Activated CD4-positive, alpha-beta T cell treated with anti-CD3 and anti-CD28 coated beads, Interleukin-2, amount 50 U/mL, for 16 hours (primary cell): ENCODE measurements around the gene SPAG8.

ENCODE experiments used
- DNase-seq: peaks from one replicate; pipeline ENCODE4 v3.0.0-alpha.2; 2020

Gene SPAG8

DNA sequence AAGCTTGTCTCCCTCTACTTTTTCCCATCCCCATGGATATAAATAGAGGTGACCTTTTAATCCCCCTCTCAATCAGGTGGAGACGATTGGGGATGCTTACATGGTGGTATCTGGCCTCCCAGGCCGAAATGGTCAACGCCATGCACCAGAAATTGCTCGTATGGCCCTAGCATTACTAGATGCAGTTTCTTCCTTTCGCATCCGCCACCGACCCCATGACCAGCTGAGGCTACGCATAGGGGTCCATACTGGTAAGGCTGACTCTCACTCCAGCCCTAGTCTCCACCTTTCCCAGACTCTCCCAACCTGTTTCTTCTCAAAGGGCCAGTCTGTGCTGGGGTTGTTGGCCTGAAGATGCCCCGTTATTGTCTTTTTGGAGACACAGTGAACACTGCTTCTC is 3.6 kb downstream of the SPAG8 start:
- DNase-seq = no peak

DNA sequence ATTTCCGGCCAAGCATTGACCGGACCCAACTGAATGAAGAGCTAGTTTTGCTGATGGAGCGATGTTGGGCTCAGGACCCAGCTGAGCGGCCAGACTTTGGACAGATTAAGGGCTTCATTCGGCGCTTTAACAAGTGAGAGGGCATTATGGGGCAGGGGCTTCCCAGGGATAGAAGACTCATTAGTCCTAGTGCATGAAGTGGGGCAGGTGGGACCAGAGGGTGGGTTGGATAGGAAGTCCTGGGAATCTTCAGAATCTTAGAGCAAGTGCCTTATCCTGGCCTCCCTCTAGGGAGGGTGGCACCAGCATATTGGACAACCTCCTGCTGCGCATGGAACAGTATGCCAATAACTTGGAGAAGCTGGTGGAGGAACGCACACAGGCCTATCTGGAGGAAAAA is 6.0 kb downstream of the SPAG8 start:
- DNase-seq = no peak

DNA sequence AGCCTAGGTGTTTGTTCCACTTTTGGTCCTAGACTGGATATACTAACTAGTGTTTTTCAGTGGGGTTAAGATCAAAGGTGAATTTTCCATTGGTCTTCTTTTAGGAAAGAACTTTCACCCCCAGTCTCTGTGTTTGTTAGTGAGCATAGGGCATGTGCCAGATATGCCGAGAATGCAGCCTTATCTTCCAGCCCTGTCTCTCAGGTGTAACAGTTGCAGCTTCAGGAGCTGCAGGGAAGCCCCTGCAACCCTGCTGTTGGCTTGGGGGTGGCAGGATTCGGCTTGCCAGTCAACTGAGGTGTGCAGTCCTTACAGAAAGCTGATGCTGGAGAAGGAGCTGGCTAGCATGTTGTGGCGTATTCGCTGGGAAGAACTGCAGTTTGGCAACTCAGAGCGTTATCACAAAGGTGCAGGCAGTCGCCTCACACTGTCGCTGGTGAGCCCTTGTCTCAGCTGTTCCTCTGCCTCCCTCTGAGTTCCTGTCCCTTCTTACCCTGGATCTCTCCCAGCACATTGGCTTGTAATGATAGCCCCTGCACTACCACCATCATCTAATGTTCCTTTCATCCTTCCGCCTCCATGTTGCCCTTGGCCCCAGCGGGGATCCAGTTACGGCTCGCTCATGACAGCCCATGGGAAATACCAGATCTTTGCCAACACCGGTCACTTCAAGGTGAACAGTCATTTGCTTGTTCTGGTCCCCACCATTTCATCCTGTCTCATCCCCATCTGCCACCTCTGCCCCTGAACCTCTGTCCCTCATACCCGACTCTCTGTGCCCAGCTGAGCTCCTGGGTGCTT is 10.5 kb downstream of the SPAG8 start:
- DNase-seq = no peak

DNA sequence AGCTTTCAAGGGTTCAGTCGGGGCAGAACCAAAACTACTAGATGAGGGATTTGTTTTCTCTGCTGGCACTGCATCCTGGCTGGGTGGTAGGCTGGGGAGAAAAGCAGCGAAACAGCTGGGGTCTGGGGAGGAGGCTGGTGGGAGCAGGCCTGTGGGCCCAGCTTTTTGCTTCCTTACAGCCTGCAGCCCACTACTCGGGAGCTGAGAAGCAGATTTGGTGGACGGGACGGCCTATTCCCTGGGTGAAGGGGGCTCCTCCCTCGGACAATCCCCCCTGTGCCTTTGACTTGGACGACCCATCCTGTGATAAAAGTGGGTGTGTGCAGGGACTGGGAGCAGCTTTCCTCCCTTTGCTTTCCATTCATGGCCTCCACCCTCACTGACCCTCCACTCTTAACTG is 11.5 kb downstream of the SPAG8 start:
- DNase-seq = no peak

DNA sequence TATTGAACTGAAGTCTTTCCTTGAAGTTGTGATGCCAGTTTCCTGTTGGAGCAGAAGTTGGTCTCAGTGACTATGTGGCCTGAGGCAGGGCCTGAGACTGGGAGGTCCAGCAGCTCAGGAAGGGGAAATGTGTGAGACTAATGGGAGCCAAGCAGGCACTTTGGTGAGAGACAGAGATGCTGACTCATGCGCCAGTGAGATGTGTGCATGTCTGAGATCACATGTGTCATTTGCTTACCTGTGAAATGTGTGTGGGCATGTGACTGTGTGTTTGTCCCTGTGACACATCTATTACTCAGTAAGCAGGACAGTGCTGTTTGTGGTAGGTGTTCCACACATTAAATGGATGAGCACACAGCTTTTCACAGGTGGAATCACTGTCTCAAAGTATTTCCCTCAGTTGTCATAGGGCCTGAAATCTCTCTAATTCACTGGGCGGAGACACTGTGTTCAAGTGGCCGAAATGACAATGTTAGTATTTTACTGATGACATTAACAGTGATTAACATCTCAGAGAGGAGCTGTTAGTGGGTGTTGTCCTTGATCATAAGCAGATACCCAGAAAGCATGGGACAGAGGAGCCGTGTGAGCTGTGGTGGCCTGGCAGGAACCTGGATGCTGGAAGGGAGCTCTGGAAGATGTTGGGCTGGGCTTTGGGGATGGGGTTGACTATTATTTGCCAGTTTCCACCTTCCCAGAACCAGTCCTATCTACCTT is 13.2 kb downstream of the SPAG8 start:
- peak; percentile 56 for DNase-seq

DNA sequence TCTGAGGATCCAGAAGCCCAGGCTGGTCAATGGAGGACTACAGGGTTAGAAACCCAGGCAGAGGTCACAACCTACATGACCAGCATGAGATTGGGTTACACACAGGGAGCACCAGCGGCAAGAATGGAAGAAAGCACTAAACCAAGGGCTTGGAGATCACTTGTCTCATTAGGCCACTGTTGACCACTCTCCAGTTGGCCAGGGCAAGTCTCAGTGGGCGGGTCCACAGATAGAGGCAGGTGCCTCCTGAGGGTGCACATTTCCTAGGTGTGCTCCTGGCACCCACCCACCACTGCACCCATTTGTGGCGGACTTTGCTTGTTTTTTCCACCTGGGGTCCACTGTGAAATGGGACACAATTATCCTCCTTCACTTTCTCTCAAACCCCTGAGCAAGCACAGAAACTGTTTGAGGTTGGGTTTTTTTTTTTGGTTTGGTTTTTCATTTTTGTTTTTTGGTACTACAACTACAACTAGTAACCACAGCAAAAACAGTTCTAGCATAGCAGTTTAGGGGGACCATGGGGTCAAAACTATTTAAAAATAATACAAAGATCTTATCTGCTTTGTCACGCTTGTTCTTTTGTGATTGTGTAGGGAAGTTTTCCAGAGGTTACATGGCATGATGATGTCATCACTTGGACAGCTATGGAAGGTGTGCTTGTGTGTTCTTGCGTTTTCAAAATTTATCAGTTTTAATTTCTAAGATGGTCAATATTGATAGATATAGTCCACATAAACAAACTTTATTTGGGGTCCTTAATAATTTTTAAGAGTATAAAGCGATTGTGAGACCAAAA is 14.6 kb downstream of the SPAG8 start:
- no peak for DNase-seq

DNA sequence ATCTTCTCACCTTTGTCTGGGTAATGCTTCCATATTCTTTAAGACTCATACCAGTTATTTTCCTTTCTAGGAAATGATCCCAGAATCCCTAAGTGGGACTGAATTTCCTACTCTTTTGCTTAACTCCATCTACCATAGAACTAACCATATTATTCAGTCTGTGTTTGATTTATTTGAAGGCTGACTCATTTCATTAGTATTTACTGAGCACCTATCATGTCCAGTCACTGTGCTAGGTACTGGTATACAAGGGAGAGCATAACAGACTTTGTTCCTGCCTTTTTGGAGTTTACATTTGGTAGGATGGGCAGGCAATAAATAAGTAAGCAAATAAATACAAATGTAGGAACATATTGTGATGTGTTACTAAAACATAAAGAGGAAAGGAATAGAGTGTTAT is 16.4 kb downstream of the SPAG8 start:
- no peak for DNase-seq

DNA sequence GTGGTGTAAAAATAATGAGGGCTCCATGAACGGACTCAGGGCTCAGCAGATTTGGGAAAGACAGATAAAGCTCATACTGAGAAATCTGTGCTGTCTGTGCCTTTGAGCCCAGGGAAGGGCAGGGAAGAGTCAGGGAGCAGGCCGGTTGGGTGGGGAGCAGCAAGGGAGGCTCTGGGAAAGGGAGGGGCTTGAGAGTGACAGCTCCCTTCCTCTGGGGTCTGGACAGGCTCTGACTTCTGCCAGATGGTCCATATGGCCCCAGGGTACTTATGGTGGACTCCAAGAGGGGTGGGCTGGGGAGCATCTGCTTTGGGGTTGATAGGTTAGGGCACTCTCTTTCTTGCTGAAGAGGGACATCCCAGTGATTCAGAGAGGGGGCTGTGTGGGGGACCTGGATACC is 18.6 kb downstream of the SPAG8 start:
- no peak for DNase-seq

DNA sequence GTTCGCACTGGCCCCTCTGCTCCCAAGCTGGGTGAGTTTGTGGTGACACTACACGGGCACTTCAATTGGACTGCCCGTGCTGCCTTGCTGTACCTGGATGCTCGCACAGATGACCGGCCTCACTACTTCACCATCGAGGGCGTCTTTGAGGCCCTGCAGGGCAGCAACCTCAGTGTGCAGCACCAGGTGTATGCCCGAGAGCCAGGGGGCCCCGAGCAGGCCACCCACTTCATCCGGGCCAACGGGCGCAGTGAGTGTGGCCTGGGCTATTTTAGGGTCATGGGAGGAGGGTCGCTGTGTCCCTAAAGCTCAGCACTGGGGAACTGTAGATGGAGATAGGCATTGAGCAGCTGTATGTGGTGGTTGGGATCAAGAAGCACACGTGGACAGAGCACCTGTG is 19.2 kb downstream of the SPAG8 start:
- DNase-seq = no peak

DNA sequence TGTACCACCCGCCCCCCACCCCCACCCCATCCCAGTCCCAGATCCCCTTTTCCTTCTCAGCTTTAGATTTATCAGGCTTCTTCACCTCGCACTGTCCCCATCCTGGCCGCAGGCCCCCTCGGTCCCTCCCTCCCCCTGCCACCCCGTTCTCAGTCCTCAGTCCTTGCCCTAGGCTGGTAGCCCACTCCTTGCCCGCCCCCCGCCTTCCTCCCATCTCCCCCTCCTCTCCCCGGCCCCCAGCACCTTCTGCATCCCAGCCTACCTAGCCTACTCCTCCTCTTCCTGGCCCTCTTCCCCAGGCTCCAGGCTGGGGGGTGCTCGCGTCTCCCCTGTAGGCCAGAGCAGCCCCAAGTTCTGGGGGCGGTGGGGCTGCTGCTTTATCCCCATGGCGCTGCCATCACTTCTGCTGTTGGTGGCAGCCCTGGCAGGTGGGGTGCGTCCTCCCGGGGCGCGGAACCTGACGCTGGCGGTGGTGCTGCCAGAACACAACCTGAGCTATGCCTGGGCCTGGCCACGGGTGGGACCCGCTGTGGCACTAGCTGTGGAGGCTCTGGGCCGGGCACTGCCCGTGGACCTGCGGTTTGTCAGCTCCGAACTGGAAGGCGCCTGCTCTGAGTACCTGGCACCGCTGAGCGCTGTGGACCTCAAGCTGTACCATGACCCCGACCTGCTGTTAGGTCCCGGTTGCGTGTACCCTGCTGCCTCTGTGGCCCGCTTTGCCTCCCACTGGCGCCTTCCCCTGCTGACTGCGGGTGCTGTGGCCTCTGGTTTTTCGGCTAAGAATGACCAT is 19.8 kb downstream of the SPAG8 start:
- no peak for DNase-seq

DNA sequence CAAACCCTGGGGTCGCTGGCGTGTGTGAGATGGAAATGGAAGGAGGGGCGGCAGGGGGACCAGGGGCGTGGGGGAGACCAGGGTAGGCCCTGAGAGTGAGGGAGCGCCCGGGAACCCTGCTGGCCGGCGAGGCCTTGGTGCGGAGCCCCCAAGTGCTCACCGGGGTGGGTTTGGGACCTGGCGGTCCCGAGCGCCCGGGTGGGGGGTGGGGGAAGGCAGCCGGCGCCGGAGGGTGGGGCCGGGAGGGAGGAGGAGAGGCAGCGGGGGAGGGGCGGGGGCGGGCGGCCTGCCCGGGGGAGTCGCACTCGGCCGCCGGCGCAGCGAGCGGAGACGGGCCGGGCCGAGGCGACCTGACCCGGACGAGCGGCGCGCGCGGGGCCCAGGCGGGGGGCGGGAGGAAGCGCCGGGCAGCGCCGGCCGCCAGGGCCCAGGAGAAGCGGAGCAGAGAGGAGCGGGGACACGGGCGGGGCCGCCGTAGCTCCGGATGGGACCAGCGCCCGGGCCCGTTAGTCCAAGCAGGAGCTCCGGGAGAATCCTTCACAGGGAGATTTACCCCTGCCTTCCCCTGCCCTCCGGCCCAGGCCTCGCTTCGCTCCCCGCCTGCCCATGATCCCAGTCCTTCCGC is 20.7 kb downstream of the SPAG8 start, which contains the start of gene NPR2:
TSS of gene NPR2 (plus strand) at position 295 of the 625 bp plus-strand sequence. CDS start 818 bp downstream, outside the sequence.
- no peak for DNase-seq

DNA sequence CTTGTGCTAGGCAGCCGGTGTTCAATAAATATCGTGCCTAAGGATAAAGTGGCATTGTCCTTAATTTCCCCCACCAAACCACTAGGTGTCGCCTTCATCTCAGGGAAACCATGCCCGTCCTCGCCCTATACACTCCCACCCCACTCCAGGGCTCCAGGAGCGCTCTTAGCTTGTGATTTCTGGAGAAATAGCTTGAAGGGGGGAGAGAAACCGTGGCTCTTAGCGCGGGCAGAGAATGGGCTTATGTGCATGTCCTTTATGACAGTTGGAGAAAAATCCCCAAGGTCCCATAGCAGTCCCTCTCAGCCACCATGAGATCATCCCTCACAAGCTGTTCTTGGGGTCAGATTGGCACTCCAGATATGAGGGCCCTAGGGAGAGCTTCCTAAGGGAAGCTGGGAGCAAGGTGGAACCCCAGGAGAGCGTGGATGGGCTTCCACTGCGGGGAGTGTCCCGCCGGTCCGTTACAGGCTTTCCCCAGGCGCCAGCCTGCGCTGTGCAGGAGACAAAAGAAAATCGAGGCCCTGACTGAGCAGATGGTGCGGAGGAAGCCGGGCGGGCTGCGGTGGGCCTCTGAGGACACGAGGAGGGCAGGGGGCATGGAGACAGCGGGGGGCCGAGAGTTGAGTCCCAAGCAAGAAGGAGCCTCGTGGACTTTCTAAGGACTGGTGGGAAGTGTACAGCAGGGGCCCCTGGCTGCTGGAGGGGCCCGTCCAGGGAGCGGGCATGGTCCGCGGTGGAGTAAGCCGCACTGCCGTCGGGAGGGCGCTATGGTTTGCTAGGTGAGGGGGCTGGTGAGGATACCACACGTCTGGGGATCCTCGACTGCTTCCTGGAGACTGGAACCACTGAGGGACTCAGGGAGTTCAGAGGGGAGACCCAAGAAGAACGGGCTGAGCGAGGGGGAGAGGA is 21.4 kb downstream of the SPAG8 start:
- DNase-seq = peak; percentile 66

DNA sequence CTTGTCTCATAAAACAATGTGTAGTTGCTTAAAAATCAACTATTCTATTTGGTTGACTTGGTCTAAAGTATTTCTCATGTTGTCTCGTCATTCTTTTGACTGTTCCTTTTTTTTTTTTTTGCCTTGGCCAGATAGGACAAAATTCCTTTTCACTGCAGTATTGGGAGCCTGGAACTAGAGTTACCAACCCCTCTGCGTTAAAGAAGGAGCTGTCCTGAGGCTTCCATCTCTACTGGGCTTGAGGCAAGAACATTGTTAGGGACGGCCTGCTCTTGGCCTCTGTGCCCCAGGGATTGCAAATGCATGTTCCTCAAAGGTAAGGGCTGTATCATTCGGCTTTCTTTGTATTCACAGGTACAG is 22.1 kb downstream of the SPAG8 start:
- DNase-seq = no peak

DNA sequence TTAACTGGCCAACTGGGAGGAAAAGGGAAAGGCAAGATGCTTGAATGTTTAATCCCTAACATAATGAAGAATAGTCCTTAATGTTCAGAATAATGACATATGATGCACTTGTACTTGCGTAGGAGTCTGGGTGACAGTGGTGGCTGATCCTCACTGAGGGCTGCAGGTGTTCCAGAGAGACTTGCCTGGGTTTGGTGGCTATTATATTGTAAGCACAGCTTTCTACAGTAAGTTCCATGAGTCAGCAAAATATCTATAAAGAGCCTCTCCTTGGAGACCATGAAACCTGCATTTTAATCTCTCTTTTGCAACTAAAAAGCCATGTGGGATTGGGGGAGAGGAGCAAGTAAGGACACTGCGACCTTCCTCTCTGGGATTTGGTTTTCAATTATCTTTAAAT is 22.5 kb downstream of the SPAG8 start:
- DNase-seq = no peak

DNA sequence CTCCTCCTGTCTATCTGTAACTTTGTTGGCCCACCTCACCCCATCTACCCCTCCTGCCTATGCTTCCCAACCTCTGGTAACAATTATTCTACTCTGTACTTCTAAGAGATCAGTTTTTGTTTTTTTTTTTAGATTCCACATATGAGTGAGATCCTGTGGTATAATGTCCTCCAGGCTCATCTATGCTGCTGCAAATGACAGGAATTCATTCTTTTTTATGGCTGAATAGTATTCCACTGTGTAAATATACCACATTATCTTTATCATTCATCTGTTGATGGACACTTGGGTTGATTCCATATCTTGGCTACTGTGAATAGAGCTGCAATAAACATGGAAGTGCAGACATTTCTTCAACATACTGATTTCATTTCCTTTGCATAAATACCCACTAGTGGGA is 28.6 kb downstream of the SPAG8 start:
- no peak for DNase-seq

DNA sequence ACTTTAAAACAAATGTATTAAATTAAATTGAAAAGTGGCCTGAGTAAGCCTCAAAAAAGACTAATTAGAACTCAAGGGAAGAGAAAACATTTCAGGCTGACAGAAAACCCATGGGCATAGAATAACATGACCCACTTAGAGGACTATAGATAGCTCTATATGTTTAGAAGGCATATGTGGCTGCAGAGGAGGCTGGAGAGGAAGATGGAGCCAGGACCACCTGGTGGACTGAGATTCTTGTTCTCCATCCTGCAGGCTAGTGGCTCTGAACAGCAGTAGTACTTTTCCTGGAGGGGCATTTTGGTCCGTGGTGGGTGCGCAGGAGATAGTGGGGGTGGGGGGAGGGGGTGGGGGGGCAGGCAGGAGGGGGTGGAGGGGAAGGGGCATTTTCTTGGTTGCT is 31.0 kb downstream of the SPAG8 start:
- DNase-seq = no peak

DNA sequence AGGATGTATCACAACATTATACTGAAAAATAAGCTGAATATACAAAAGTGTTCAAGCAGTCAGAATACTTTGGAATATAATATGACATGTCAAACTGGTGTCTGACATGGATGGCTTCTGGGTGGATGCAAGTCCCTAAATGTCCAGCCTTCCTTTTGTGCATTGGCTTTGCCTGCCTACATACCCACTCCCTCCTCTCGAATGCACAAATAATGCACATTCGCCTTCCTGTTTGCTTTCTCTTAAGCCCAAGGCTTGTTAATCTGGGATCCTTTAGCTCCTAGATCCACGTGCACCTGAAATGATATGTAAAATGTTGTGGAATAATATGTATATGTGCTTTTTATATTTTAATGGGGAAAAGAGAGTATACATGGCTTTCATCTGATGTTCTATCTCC is 33.6 kb downstream of the SPAG8 start:
- no peak for DNase-seq

DNA sequence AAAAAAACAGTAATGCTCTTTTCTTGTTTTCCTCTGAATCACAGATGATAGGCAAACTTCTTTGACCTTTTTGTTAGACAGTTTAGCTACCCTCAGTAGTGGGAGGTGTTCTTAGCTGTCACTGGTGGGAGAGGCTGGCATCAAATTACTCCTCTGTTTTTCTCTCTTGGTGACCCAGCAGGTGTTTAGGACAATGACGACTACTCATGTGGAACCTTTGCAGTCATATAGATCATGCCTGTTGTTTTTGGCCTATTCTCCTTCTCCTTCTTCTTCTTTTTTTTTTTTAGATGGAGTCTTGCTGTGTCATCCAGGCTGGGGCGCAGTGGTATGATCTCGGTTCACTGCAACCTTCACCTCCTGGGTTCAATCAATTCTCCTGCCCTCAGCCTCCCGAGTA is 36.0 kb downstream of the SPAG8 start:
- DNase-seq = no peak

DNA sequence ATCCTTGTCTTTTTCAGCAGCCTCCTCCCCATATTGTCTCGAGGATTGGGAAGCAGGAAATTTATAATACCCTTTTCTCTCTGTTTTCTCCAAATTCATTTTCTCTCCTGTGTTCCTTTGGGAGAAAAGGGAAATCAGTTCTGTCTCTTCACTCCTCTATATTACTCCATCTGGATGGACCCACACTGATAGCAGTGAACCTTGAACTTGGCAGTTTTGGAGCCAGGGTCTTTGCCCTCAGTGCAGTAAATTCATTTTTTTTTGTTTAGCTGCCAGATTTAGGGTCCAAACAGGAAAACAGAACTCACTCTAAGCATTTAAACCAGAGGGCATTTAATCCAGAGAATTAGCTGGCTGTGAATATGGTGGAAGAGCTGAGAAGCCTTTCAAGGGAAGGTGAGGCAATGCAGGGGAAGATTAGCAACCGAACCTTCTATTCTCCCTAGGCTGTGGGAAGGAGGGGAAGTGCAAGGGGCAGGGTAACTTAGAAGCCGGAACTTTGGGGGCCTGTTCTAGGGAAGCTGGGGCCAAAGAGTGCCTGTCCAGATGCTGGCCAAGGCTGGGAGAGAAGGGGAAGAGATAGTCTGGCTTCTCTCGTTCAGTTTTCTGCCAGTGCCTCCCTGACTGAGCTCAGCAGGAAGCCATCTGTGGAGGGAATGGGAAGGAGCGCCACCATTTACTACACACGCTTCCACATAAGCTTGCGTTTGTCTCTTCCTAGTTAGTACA is 37.0 kb downstream of the SPAG8 start:
- DNase-seq = no peak

DNA sequence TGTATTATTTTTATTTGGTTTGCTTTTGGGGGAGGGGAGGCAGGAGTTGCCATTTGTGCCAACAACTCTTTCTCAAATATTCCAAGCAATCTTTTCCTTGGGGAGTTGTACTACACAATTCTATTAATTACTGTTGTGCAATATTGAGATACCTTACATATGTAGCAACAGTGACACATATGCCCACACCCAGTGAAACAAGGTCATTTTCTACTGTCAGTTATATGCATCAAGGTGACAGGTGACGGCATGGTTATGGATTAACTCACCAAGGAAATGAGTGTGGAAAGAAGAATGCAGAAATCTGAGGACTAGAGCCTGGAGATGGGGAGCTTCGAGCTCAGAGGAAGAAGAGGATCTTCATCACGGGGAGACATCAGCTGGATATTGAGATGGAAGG is 40.1 kb downstream of the SPAG8 start:
- DNase-seq = no peak

DNA sequence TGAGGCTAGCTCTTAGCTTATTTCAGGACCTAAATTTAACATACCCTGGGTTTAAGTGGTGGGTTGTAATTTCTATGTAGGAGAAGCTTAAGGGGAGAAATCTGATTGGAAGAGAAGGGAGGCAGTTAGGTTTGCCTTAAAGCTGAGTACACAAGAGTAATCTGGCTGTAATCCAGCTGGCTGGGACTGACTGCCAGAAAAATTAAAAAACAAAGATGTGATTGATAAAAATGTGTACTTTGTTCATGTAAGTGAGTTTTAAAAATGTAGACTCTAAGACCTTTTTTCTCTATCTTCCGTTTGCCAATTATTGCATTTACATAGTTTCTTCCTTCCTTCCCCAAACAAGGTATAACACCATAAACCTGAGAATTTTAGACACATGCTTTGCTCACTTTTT is 40.5 kb downstream of the SPAG8 start:
- no peak for DNase-seq
